Keratinocyte (primary cell): ENCODE results near the gene NOTUM. TPM values are rescaled to one million over a fixed set of nuclear protein-coding genes. Genes with fewer than 3 reads are reported as not detected.
A peak's percentile ranks its signal among the peaks of the same experiment; 100 is the strongest.

ENCODE experiments used
- DNase-seq: peaks from one replicate; pipeline ENCODE4 v3.0.0-alpha.2; 2011; ENCODE audit warnings: low read depth, missing footprints, low spot score
- FAIRE-seq: peaks from 2 replicates; lab custom pipeline; 2011; peaks lifted over from hg19 to GRCh38; lab: Jason Lieb, UNC
- H2AFZ ChIP-seq: 2 replicates; pipeline ENCODE4 v1.6.0; 2012; ENCODE audit warnings: low read length, control low read depth, inconsistent platforms; ENCODE audit not compliant: control insufficient read depth
- H3K27ac ChIP-seq: 2 replicates; pipeline ENCODE4 v1.5.1; 2011; ENCODE audit warnings: low read length; ENCODE audit not compliant: control insufficient read depth, insufficient read depth
- H3K27me3 ChIP-seq: 3 replicates; pipeline ENCODE4 v1.6.0; 2011; ENCODE audit warnings: low read length; ENCODE audit not compliant: control insufficient read depth, insufficient read depth; ENCODE audit errors: extremely low read depth
- H3K36me3 ChIP-seq, 2 experiments: 2 replicates in 1 of 2; 3 replicates in 1 of 2; pipeline ENCODE4 v1.5.1; 2011; ENCODE audit warnings: low read length in 2 of 2, mild to moderate bottlenecking in 1 of 2; ENCODE audit not compliant: control insufficient read depth in 2 of 2, insufficient read depth in 2 of 2; ENCODE audit errors: extremely low read depth in 1 of 2
- H3K4me1 ChIP-seq: 3 replicates; pipeline ENCODE4 v1.5.1; 2011; ENCODE audit warnings: low read length; ENCODE audit not compliant: control insufficient read depth, insufficient read depth; ENCODE audit errors: extremely low read depth
- H3K4me2 ChIP-seq: 3 replicates; pipeline ENCODE4 v1.6.0; 2011; ENCODE audit warnings: low read depth, low read length; ENCODE audit not compliant: control insufficient read depth, insufficient read depth; ENCODE audit errors: extremely low read depth
- H3K4me3 ChIP-seq, 3 experiments: fragments of 200-600 bp in 1 of 3; sonication (generic) in 1 of 3; 2 replicates in 2 of 3; 3 replicates in 1 of 3; pipeline ENCODE4 v1.5.1; 2011 to 2016; ENCODE audit warnings: low read length in 3 of 3, mild to moderate bottlenecking in 3 of 3, control low read depth in 2 of 3, inconsistent platforms in 1 of 3, low read depth in 1 of 3, mixed read lengths in 1 of 3, mixed run types in 1 of 3, moderate library complexity in 1 of 3; ENCODE audit not compliant: control insufficient read depth in 2 of 3, insufficient read depth in 2 of 3; ENCODE audit errors: extremely low read depth in 1 of 3
- H3K79me2 ChIP-seq: 2 replicates; pipeline ENCODE4 v1.6.0; 2012; ENCODE audit warnings: low read length; ENCODE audit not compliant: control insufficient read depth, insufficient read depth
- H3K9ac ChIP-seq: 3 replicates; pipeline ENCODE4 v1.6.0; 2011; ENCODE audit warnings: low read length; ENCODE audit not compliant: control insufficient read depth, insufficient read depth; ENCODE audit errors: extremely low read depth
- H3K9me1 ChIP-seq: 3 replicates; pipeline ENCODE4 v1.6.0; 2011; ENCODE audit warnings: low read length; ENCODE audit not compliant: control insufficient read depth, insufficient read depth; ENCODE audit errors: extremely low read depth
- H3K9me3 ChIP-seq: 2 replicates; pipeline ENCODE4 v1.5.1; 2012; ENCODE audit warnings: low read depth, low read length; ENCODE audit not compliant: control insufficient read depth
- H4K20me1 ChIP-seq: 3 replicates; pipeline ENCODE4 v1.6.0; 2011; ENCODE audit warnings: low read length; ENCODE audit not compliant: control insufficient read depth, insufficient read depth; ENCODE audit errors: extremely low read depth
- CTCF ChIP-seq, 3 experiments: IDR thresholded peaks in 1 of 3; conservative IDR thresholded peaks in 1 of 3; optimal IDR thresholded peaks in 1 of 3; 2 replicates in 2 of 3; 3 replicates in 1 of 3; pipeline versions ENCODE3 to v1.5.1; 2011; ENCODE audit warnings: low read length in 3 of 3, mild to moderate bottlenecking in 3 of 3, moderate library complexity in 2 of 3, control low read depth in 1 of 3, inconsistent platforms in 1 of 3; ENCODE audit not compliant: insufficient read depth in 2 of 3; ENCODE audit errors: extremely low read depth in 1 of 3
- EZH2 ChIP-seq: IDR thresholded peaks from one replicate; pipeline ENCODE4 v1.6.1; 2012; ENCODE audit warnings: inconsistent platforms, mild to moderate bottlenecking, low read length, moderate library complexity
- dilution Hi-C: fragments of 300-500 bp; cut with MboI; formaldehyde crosslinking; loops from one replicate; pipeline ENCODE4 v1.7.0; 2020; ENCODE audit warnings: low sequenced_read_pairs; ENCODE audit not compliant: extremely low pct_ligation_motif_present
- polyA plus RNA-seq, 5 experiments: library from polyadenylated mRNA; depleted of rRNA in 3 of 5; stranded (reverse) in 3 of 5; stranded (forward) in 1 of 5; unstranded in 1 of 5; fragments of >200 nt; gene quantifications; 1 replicate in 1 of 5; 2 replicates in 3 of 5; 3 replicates in 1 of 5; pipeline versions ENCODE4 v1.2.1 to v1.2.3, GENCODE V29; 2011 to 2012; ENCODE audit warnings: missing spikeins in 2 of 5, low read depth in 1 of 5, low replicate concordance in 1 of 5

NOTUM gene
- polyA plus RNA-seq, 1 donor (not counting 4 experiments of a cell fraction or from before 2014, with no cell fraction given): not detected

DNA sequence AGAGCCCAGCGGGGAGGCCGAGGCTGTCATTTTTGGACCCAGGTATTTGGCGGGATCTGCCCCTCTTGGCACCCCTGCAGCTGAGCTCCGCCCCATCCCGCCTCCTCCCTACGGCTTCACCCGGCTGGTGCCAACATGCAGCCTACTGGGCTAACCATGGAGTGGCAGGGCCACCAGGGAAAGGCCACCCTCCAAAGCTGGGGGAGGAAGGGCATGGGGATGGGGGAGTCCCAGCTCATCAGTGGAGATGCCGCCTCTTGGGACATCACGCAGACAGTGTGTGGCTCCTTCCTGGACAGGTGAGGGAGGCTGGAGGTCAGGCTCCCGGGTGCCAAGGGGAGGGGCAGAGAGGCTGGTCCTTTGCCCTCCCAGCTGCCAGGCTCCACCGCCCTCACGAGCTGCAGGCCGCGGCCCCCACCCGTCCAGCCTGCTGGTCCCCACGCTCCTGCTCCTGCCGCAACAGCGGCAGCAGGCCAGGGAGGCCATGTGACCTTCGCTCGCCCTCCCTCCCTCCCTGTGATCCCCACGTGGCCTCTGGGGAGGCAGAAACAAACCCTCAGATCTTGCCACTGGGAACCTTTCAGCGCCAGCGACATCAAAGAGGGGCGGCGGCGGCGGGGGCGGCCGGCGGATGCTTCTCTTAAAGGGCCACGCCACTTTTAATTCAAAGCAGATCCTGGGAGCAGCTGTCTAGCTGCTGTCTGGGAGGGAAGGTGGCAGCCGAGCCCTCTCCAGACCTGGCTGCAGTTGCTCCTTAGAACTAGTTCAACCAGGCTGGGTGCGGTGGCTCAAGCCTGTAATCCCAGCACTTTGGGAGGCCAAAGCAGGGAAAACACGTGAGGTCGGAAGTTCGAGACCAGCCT, 6.8 kb upstream of the NOTUM start:
- peaks cover 2% of the 10 kb centered on the region for H3K4me1 ChIP-seq
- H3K9me1 ChIP-seq: no peaks in the 10 kb centered on the region
- no peak overlapping the region for H3K27ac ChIP-seq
- H3K9ac ChIP-seq: no peak overlapping the region
- DNase-seq (no peak), FAIRE-seq (no peak)
- H3K27me3 ChIP-seq: peaks cover 53% of the 10 kb centered on the region
- H3K36me3 ChIP-seq: no peaks in the 10 kb centered on the region
- H3K4me3 ChIP-seq: no peak overlapping the region
- no peaks in the 10 kb centered on the region for H3K79me2 ChIP-seq
- H3K9me3 ChIP-seq: no peaks in the 10 kb centered on the region
- dilution Hi-C loops: no loop called here
- no peaks in the 10 kb centered on the region for H4K20me1 ChIP-seq
- H2AFZ ChIP-seq: peak overlapping the region; percentile 5
- peak overlapping the region; percentile 37 for H3K4me2 ChIP-seq
- no peak for TF ChIP-seq CTCF (optimal IDR thresholded peaks at IDR 0.05 in 1 of 3, IDR thresholded peaks at IDR 0.05 in 1 of 3, conservative IDR thresholded peaks at IDR 0.05 in 1 of 3; ENCODE audit: extremely low read depth in 1 of 3, insufficient read depth in 2 of 3, low read length in 3 of 3)
- peak; percentile 22 for TF ChIP-seq EZH2

DNA sequence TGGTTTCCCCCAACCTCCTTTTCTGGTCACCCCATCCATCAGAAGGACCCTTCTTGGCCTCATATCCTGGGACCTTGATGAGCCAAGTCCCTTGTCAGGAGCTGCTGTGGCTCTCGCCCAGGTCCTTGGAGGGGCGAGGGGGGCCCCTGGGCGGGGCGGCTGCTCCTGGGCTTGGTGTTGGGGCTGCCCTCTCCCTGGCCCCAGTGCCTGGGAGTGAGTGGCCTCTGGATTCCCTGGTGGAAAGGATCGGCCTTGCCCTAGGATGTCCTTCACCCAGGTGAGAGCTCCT, 6.2 kb upstream of the NOTUM start:
- H3K4me3 ChIP-seq: no peak overlapping the region

More for the DNA sequence above, 6.2 kb upstream of the NOTUM start:
- Histone ChIP-seq H3K4me1 (peaks cover 2% of the 10 kb centered on the region), H4K20me1 (no peaks in the 10 kb centered on the region), H3K79me2 (no peaks in the 10 kb centered on the region), H2AFZ (no peak overlapping the region), H3K27me3 (peaks cover 59% of the 10 kb centered on the region), H3K9ac (no peak overlapping the region), H3K9me3 (no peaks in the 10 kb centered on the region), H3K9me1 (no peaks in the 10 kb centered on the region), H3K4me2 (no peak overlapping the region), H3K27ac (no peak overlapping the region), H3K36me3 (no peaks in the 10 kb centered on the region)
- TF ChIP-seq EZH2 (no peak), CTCF (optimal IDR thresholded peaks at IDR 0.05 in 1 of 3, IDR thresholded peaks at IDR 0.05 in 1 of 3, conservative IDR thresholded peaks at IDR 0.05 in 1 of 3; ENCODE audit: extremely low read depth in 1 of 3, insufficient read depth in 2 of 3, low read length in 3 of 3) (no peak)
- dilution Hi-C loops: no loop called here
- DNase-seq: no peak
- no peak for FAIRE-seq
